Cardiac muscle cell (in vitro differentiated cells and primary cell): ENCODE measurements around the gene MOG. TPM values are rescaled to one million over a fixed set of nuclear protein-coding genes. Genes with fewer than 3 reads are reported as not detected.
A peak's percentile ranks its signal among the peaks of the same experiment; 100 is the strongest.

ENCODE experiments used
- DNase-seq, 2 donors: peaks; one replicate each; pipeline versions ENCODE4 v3.0.0 to v3.0.0-alpha.2; 2010 to 2017; ENCODE audit warnings: low read depth in 1 of 2, low spot score in 1 of 2
- H3K27ac ChIP-seq: fragments of 200-600 bp; sonication (generic); 2 replicates; pipeline ENCODE4 v1.5.1; 2016
- H3K27me3 ChIP-seq: fragments of 200-600 bp; sonication (generic); 2 replicates; pipeline ENCODE4 v1.6.0; 2016; ENCODE audit warnings: control low read depth
- H3K36me3 ChIP-seq: fragments of 200-600 bp; sonication (generic); 2 replicates; pipeline ENCODE4 v1.5.1; 2016; ENCODE audit warnings: control low read depth
- H3K4me1 ChIP-seq: fragments of 200-600 bp; sonication (generic); 2 replicates; pipeline ENCODE4 v1.8.1; 2017; ENCODE audit warnings: low read depth, mild to moderate bottlenecking, mixed run types
- H3K4me3 ChIP-seq: fragments of 200-600 bp; sonication (generic); 2 replicates; pipeline ENCODE4 v1.5.1; 2016; ENCODE audit warnings: mild to moderate bottlenecking
- H3K9me3 ChIP-seq: fragments of 200-600 bp; sonication (generic); 2 replicates; pipeline ENCODE4 v1.5.1; 2017; ENCODE audit warnings: low read depth, mild to moderate bottlenecking, control low read depth
- CTCF ChIP-seq: IDR thresholded peaks from 2 replicates; pipeline ENCODE4 v1.5.1; 2012; ENCODE audit warnings: low read depth, mild to moderate bottlenecking, low read length
- polyA plus RNA-seq: library from polyadenylated mRNA; unstranded; fragments of >200 nt; fragmentation: Nextera tagmentation; extraction: Ambion mirVana; gene quantifications from 2 replicates; pipeline ENCODE4 v1.2.1, GENCODE V29; 2016
- total RNA-seq: library from RNA; depleted of rRNA; stranded (reverse); fragments of >200 nt; gene quantifications from 2 replicates; pipeline ENCODE4 v1.2.3, GENCODE V29; 2016

MOG gene
- total RNA-seq: 1.3 and 1.8 TPM in 2 replicates
- 2.4 and 2.9 TPM in 2 replicates for polyA plus RNA-seq

DNA sequence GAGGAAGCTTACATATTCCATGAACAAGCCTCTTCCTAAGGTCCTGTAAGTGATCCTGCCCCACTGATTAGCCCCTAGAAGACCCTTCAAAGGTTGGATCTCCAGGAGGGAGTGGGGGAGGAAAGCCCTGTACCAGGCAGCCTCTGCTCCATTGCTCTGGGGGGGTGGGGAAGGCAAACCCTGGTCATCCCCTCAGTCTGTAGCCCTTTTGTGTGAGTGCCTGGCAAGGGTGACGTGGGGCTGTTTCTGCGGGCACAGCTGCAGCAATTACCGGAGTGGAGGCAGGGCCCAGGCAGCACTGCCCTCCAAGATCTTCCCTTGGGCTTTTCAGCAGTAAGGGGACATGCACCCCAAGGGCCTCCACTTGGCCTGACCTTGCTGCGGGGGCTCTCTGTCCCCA lies at the start of gene MOG:
MOG (plus strand) TSS at position 295 of the 400 bp plus-strand sequence. CDS start 118 bp downstream, outside the sequence.
- H3K4me1 ChIP-seq: peaks cover 46% of the 10 kb centered on the region
- H3K4me3 ChIP-seq: no peak within 1 kb of the TSS
- DNase-seq: no peak
- no peaks in the 10 kb centered on the region for H3K36me3 ChIP-seq
- no peak for TF ChIP-seq CTCF
- no peaks in the 10 kb centered on the region for H3K9me3 ChIP-seq
- H3K27me3 ChIP-seq: no peaks in the 10 kb centered on the region
- H3K27ac ChIP-seq: peak within 1 kb of the TSS; percentile 99

DNA sequence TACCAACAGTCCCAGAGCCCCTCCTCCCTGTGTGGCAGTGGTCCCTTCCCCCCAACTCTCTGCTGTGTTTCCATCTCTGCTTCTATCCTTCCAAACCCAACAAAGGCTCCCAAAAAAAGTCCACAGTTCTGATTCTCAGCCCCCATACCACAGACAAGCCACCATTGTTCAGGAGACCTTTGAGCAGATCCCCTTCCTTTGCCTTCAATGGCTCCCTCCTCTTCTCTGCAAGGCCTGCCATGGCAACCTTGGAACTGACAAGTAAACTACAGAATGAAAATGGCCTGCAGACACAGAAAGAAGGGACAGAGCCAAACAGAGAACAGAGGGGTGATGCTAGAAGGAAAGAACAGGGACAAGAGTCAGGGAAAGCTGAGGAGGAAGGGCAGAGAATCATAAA lies 48.8 kb upstream of the MOG start:
- TF ChIP-seq CTCF: no peak
- Histone ChIP-seq H3K27ac (no peak overlapping the region), H3K27me3 (no peaks in the 10 kb centered on the region), H3K36me3 (peaks cover 59% of the 10 kb centered on the region), H3K4me1 (no peaks in the 10 kb centered on the region), H3K9me3 (no peaks in the 10 kb centered on the region), H3K4me3 (no peak overlapping the region)
- no peak for DNase-seq

GRCh38 chr6:29610540-29610939 lies 46.4 kb upstream of the MOG start:
- no peaks in the 10 kb centered on the region for H3K27me3 ChIP-seq
- no peak overlapping the region for H3K27ac ChIP-seq
- peaks cover 54% of the 10 kb centered on the region for H3K36me3 ChIP-seq
- no peak overlapping the region for H3K4me3 ChIP-seq
- DNase-seq: no peak
- H3K9me3 ChIP-seq: no peaks in the 10 kb centered on the region
- H3K4me1 ChIP-seq: no peaks in the 10 kb centered on the region
- no peak for TF ChIP-seq CTCF

- peaks cover 50% of the 10 kb centered on the region for H3K36me3 ChIP-seq
- TF ChIP-seq CTCF: no peak
Observed at GRCh38 chr6:29611426-29611825, 45.5 kb upstream of the MOG start.

DNA sequence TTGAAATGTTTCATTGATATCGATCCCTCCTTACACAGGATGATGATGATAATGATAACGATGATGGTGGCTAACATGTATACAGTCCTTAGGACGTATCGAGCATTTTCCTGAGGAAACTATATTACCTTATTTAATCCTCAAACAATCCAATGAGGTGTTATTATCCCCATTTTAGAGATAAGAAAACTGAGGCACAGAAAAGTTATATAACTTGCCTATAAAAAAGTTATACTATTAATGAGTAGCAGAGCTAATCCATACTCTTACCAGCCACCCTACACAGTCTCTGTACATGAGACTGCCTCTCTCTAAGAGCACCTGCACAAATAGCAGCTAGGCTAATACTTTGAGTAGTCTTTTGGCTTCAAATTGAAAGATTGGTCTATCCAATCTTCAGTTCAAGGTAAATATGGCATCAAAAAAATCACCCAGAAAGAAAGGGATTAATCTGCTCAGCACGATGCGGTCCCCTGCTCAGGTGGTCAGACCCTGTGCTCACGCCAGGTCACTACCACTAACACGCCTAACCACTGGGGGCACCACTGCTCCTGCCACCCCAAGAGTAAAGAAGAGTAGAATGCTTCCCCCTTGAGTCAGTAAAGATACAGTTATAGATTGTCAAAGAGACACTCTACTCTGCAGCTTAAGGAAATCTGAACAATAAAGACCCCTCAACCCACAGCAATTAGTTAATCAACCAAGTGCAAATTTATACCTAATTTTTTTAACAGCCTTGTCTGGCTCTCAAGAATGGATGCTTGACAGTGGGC lies 38.9 kb upstream of the MOG start:
- Histone ChIP-seq H3K4me1 (no peaks in the 10 kb centered on the region), H3K4me3 (no peak overlapping the region), H3K36me3 (peaks cover 58% of the 10 kb centered on the region), H3K27me3 (no peaks in the 10 kb centered on the region), H3K9me3 (no peaks in the 10 kb centered on the region), H3K27ac (no peak overlapping the region)
- no peak for DNase-seq
- peak; percentile 20 for TF ChIP-seq CTCF

More at GRCh38 chr6:29611426-29611825, 45.5 kb upstream of the MOG start:
- no peaks in the 10 kb centered on the region for H3K27me3 ChIP-seq
- no peak overlapping the region for H3K27ac ChIP-seq
- H3K4me3 ChIP-seq: no peak overlapping the region
- no peaks in the 10 kb centered on the region for H3K4me1 ChIP-seq
- no peaks in the 10 kb centered on the region for H3K9me3 ChIP-seq
- no peak for DNase-seq
